Measurements from ENCODE around the gene KCNG2. TPM values are rescaled to one million over a fixed set of nuclear protein-coding genes. Genes with fewer than 3 reads are reported as not detected.

The KCNG2 gene
- total and polyA plus RNA-seq, 2 donors (not counting 1 experiment from before 2014, with no cell fraction given), result not detected

DNA sequence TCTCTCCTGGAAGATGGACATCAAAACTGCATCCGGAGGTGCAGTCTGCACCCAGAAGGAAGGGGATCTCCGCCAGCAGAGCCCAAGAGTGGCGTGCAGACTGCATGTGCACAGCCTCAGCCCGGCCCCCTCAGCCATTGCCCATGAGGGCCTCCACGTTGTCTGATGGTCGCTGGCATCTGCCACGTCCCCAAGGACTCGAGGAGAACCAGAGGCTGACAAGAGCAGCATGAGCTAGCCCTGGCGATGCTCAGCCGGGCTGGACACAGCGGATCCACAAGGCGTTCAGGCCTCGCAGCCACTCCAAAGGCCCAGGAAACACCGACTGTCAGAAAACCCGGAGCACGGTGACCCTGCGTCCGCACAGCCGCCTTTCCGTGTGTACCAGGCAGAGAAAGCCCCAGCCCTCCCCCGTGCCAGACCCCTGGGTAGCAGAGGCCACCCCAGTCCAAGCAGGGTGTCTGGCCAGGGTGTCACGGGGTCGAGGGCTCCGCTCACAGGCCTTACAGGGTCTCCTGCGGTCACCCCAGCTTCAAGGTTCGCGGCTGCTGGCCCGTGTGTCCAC, 105.4 kb downstream of the KCNG2 start:
- DNase-seq (no peak), ATAC-seq (ENCODE audit: low read depth) (no peak)
- Histone ChIP-seq H3K9me3 (ENCODE audit: control extremely low read depth in 1 of 3, control insufficient read depth in 2 of 3, insufficient read depth in 1 of 3, low read length in 2 of 3) (peaks cover 0 to 61% (median 0%) of the 10 kb centered on the region in 3 donors), H3K79me2 (ENCODE audit: control insufficient read depth, insufficient read depth, low read length) (no peaks in the 10 kb centered on the region), H3K27me3 (replicated peaks in 1 of 4; ENCODE audit: control extremely low read depth in 1 of 4, control insufficient read depth in 3 of 4, insufficient read depth in 4 of 4, low read length in 3 of 4) (no peaks in the 10 kb centered on the region), H3K36me3 (replicated peaks in 1 of 2; ENCODE audit: control extremely low read depth in 1 of 2, control insufficient read depth in 1 of 2, extremely low read depth in 1 of 2, insufficient read depth in 2 of 2, low read length in 1 of 2) (peaks cover 0 to 19% of the 10 kb centered on the region in 2 experiments), H3K4me2 (replicated peaks; ENCODE audit: low read depth, low read length, poor library complexity, severe bottlenecking) (no peak overlapping the region), H3K4me3 (ENCODE audit: control extremely low read depth in 1 of 5, extremely low read depth in 1 of 5, insufficient read depth in 1 of 5, low read depth in 2 of 5, low read length in 4 of 5) (no peak overlapping the region), H4K20me1 (ENCODE audit: control insufficient read depth, insufficient read depth, low read length, poor library complexity, severe bottlenecking) (no peaks in the 10 kb centered on the region), H3K9ac (ENCODE audit: low read length) (no peak overlapping the region), H2AFZ (ENCODE audit: insufficient read depth, low read depth, low read length, poor library complexity, severe bottlenecking) (no peak overlapping the region), H3K4me1 (ENCODE audit: control insufficient read depth in 2 of 2, insufficient read depth in 2 of 2, low read length in 2 of 2) (no peaks in the 10 kb centered on the region), H3K27ac (ENCODE audit: low read length in 2 of 2) (no peak overlapping the region)
- Mint-ChIP-seq H3K4me3 (no peak overlapping the region), H3K27ac (no peak overlapping the region), H3K4me1 (no peaks in the 10 kb centered on the region), H3K9me3 (ENCODE audit: insufficient read depth) (no peaks in the 10 kb centered on the region), H3K27me3 (no peaks in the 10 kb centered on the region)
- intact Hi-C loops (cut with micrococcal nuclease), result no loop called here
- CTCF ChIA-PET, result no interaction called here
- TF ChIP-seq, protein P1, sequence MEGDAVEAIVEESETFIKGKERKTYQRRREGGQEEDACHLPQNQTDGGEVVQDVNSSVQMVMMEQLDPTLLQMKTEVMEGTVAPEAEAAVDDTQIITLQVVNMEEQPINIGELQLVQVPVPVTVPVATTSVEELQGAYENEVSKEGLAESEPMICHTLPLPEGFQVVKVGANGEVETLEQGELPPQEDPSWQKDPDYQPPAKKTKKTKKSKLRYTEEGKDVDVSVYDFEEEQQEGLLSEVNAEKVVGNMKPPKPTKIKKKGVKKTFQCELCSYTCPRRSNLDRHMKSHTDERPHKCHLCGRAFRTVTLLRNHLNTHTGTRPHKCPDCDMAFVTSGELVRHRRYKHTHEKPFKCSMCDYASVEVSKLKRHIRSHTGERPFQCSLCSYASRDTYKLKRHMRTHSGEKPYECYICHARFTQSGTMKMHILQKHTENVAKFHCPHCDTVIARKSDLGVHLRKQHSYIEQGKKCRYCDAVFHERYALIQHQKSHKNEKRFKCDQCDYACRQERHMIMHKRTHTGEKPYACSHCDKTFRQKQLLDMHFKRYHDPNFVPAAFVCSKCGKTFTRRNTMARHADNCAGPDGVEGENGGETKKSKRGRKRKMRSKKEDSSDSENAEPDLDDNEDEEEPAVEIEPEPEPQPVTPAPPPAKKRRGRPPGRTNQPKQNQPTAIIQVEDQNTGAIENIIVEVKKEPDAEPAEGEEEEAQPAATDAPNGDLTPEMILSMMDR (IDR thresholded peaks at IDR 0.05), result no peak
- TF ChIP-seq EZH2 (IDR thresholded peaks at IDR 0.05; ENCODE audit: borderline replicate concordance, insufficient read depth, low read depth, low read length, poor library complexity, severe bottlenecking), result no peak
- POLR2A ChIA-PET, result no interaction called here
- WGBS (ENCODE audit: insufficient coverage), result 97% methylated on average over 28 of the region's 28 CpGs

GRCh38 chr18:79903787-79904356, 106.1 kb downstream of the KCNG2 start:
- ChIA-PET POLR2A (no interaction called here), CTCF (no interaction called here)
- Mint-ChIP-seq H3K4me1 (no peaks in the 10 kb centered on the region), H3K27ac (no peak overlapping the region), H3K27me3 (no peaks in the 10 kb centered on the region), H3K9me3 (ENCODE audit: insufficient read depth) (no peaks in the 10 kb centered on the region), H3K4me3 (no peak overlapping the region)
- H3K9me3 ChIP-seq (ENCODE audit: control extremely low read depth in 1 of 3, control insufficient read depth in 2 of 3, insufficient read depth in 1 of 3, low read length in 2 of 3), result peaks cover 0 to 54% (median 0%) of the 10 kb centered on the region in 3 donors
- H3K4me2 ChIP-seq (replicated peaks; ENCODE audit: low read depth, low read length, poor library complexity, severe bottlenecking), result no peak overlapping the region
- no peaks in the 10 kb centered on the region for H4K20me1 ChIP-seq (ENCODE audit: control insufficient read depth, insufficient read depth, low read length, poor library complexity, severe bottlenecking)
- H3K4me1 ChIP-seq (ENCODE audit: control insufficient read depth in 2 of 2, insufficient read depth in 2 of 2, low read length in 2 of 2), result no peaks in the 10 kb centered on the region
- H3K9ac ChIP-seq (ENCODE audit: low read length), result no peak overlapping the region
- H3K27me3 ChIP-seq (replicated peaks in 1 of 4; ENCODE audit: control extremely low read depth in 1 of 4, control insufficient read depth in 3 of 4, insufficient read depth in 4 of 4, low read length in 3 of 4), result no peaks in the 10 kb centered on the region
- H3K36me3 ChIP-seq (replicated peaks in 1 of 2; ENCODE audit: control extremely low read depth in 1 of 2, control insufficient read depth in 1 of 2, extremely low read depth in 1 of 2, insufficient read depth in 2 of 2, low read length in 1 of 2), result peaks cover 0 to 21% of the 10 kb centered on the region in 2 experiments
- H3K27ac ChIP-seq (ENCODE audit: low read length in 2 of 2), result no peak overlapping the region
- ATAC-seq (ENCODE audit: low read depth) (no peak), DNase-seq (peak; percentile 10)
- H2AFZ ChIP-seq (ENCODE audit: insufficient read depth, low read depth, low read length, poor library complexity, severe bottlenecking), result no peak overlapping the region
- intact Hi-C loops (cut with micrococcal nuclease), result no loop called here
- no peak overlapping the region for H3K4me3 ChIP-seq (ENCODE audit: control extremely low read depth in 1 of 5, extremely low read depth in 1 of 5, insufficient read depth in 1 of 5, low read depth in 2 of 5, low read length in 4 of 5)
- WGBS (ENCODE audit: insufficient coverage), result 99% methylated on average over 25 of the region's 25 CpGs
- H3K79me2 ChIP-seq (ENCODE audit: control insufficient read depth, insufficient read depth, low read length), result no peaks in the 10 kb centered on the region
- TF ChIP-seq, protein P1 (IDR thresholded peaks at IDR 0.05), result no peak
- TF ChIP-seq EZH2 (IDR thresholded peaks at IDR 0.05; ENCODE audit: borderline replicate concordance, insufficient read depth, low read depth, low read length, poor library complexity, severe bottlenecking), result no peak
